GM10266 (cell line): ENCODE data around the gene SEC14L1.

Experiments
- DNase-seq: peaks from one replicate; pipeline ENCODE4 v3.0.0; 2012; ENCODE audit errors: extremely low spot score
- TF ChIP-seq, protein P1 (sequence below): IDR thresholded peaks from 2 replicates; pipeline ENCODE4 v1.5.1; 2012; ENCODE audit warnings: mild to moderate bottlenecking, low read depth; ENCODE audit not compliant: control insufficient read depth, insufficient read depth; ENCODE audit errors: missing control alignments

The SEC14L1 gene

DNA sequence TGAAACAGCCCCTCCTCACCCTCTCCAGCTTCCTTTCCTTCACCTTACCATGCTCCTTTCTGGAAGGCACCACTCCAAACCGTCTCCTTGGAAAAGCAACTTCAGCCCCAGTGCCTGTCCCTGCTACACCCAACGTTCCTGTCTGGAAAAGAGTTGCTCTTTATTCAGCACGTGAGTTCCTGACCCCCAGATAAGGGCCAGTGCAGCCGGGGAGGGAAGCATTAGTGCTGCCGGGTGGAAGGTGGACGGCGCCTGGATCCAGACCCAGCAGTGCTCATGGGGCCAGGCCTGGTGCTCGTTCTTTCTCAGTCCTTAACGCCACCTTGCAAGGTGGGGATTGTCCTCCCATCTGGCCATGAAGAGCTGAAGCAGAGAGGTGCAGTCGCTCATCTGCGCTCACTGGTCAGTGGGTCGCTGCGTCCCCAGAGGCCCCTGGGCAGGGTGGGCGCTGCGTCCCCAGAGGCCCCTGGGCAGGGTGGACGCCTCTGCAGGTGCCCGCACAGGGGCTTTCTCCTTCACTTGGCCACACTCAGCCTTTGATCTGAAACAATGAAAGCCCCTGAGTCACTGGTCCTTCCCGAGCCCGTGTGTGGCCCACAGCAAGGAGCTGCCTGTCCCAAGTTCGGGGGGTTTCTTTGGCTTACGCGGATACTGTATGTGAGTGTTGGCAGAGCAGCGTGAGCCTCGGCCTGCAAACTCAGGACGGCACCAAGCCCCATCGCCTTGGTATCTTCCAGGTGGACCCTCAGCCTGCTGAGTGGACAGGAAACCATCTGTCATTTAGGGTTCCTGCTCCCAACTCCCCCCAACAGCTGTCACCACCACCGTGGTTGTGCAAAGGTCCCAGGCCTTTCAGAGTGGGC is 117.1 kb downstream of the SEC14L1 start:
- TF ChIP-seq, protein P1, sequence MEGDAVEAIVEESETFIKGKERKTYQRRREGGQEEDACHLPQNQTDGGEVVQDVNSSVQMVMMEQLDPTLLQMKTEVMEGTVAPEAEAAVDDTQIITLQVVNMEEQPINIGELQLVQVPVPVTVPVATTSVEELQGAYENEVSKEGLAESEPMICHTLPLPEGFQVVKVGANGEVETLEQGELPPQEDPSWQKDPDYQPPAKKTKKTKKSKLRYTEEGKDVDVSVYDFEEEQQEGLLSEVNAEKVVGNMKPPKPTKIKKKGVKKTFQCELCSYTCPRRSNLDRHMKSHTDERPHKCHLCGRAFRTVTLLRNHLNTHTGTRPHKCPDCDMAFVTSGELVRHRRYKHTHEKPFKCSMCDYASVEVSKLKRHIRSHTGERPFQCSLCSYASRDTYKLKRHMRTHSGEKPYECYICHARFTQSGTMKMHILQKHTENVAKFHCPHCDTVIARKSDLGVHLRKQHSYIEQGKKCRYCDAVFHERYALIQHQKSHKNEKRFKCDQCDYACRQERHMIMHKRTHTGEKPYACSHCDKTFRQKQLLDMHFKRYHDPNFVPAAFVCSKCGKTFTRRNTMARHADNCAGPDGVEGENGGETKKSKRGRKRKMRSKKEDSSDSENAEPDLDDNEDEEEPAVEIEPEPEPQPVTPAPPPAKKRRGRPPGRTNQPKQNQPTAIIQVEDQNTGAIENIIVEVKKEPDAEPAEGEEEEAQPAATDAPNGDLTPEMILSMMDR, result no peak
- no peak for DNase-seq

- TF ChIP-seq, protein P1, result no peak
- DNase-seq, result no peak
Observed at GRCh38 chr17:77258638-77259037, 117.9 kb downstream of the SEC14L1 start.

DNA sequence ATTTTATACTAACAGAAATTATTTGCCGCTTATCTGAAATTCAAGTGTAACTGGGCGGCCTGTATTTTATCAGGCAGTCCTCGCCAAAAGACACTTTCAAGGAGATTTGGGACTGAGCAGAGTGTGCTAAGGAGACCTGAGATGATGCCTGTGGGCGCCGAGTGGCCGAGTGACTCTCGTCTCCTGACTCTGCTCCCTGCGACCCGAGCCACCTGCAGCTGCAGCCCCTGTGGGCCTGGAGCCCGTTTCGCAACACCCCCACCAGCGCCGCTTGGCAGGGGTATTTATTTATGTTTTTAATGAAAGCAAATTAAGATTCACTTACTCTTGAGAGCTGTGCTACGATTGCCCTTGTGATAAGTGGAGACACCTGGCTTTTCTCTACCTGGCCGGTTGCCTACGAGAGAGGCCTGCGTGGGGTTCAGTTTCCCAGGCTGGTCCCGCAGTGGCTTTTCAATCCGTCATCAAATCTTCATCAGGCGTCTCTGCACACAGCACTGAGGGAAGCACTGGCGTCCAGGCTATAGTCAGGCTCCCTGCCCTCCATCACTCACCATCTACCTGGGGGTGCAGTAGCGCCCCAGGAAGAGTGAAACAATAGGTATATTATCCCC is 124.0 kb downstream of the SEC14L1 start:
- TF ChIP-seq, protein P1, result no peak
- DNase-seq, result no peak

DNA sequence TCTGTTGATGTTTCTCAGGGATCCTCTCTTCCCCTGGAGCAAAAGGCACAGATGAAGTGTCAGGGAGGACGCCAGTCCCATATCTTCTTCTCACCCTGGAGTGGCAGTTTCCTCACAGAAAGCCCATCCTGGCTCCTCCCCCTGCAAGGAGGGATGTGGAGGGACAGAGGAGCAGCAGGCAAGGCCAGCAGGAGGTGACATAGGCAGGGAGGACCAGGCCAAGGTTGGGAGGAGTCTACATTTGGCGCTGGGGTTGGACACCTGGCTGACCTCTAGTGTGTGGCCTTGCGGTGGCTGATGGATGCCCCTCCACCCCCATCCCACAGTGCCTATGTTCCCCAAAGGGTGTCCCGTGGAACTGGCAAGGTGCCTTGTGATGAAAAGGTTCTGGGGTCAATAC is 125.4 kb downstream of the SEC14L1 start:
- no peak for DNase-seq
- TF ChIP-seq, protein P1, result no peak
